NT2/D1 (cell line): ENCODE results near the gene NIT1.

Experiments used
- SUZ12 ChIP-seq: IDR thresholded peaks from 2 replicates; pipeline ENCODE4 v1.6.1; 2011; ENCODE audit not compliant: insufficient read length, insufficient read depth; ENCODE audit errors: extremely low read depth
- YY1 ChIP-seq: IDR thresholded peaks from 2 replicates; pipeline ENCODE4 v1.6.1; 2011; ENCODE audit not compliant: insufficient read length, insufficient read depth
- ZNF274 ChIP-seq: IDR thresholded peaks from 2 replicates; pipeline ENCODE4 v1.6.1; 2011; ENCODE audit warnings: mild to moderate bottlenecking, low read depth, low read length

DNA sequence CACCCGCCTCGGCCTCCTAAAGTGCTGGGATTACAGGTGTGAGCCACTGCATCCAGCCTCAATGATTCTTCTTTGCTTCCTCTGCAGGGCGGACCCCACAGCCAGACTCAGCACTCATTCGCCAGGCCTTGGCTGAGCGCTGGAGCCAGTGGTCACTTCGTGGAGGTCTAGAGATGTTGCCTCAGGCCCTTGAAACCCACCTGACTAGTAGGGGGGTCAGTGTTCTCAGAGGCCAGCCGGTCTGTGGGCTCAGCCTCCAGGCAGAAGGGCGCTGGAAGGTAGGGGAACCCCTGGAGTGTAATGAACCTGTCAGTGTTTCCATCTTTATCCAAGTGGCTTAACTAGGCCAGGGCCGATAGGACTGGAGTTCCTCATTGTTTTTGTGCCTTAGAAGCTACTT lies 51.0 kb downstream of the NIT1 start:
- TF ChIP-seq ZNF274: no peak
- no peak for TF ChIP-seq SUZ12
- TF ChIP-seq YY1: no peak
